OCI-LY1 (cell line): ENCODE data around the gene UROS.

ENCODE experiments used
- H2AFZ ChIP-seq: fragments of 200-600 bp; sonication (generic), shearing (Covaris generic); 2 replicates; pipeline ENCODE4 v1.6.0; 2014; ENCODE audit warnings: antibody characterized with exemption, mild to moderate bottlenecking, low read length
- H3F3A ChIP-seq: fragments of 200-600 bp; sonication (generic), shearing (Covaris generic); 2 replicates; pipeline ENCODE4 v1.6.0; 2014; ENCODE audit warnings: mild to moderate bottlenecking, antibody characterized with exemption, low read length, moderate library complexity; ENCODE audit not compliant: insufficient read depth
- H3K27ac ChIP-seq: fragments of 200-600 bp; sonication (generic); 2 replicates; pipeline ENCODE4 v1.5.1; 2014; ENCODE audit warnings: low read length, mixed run types, mild to moderate bottlenecking, low read depth; ENCODE audit not compliant: poor library complexity, severe bottlenecking
- H3K27me3 ChIP-seq: fragments of 200-600 bp; sonication (generic); 2 replicates; pipeline ENCODE4 v1.6.0; 2014; ENCODE audit warnings: antibody characterized with exemption, mild to moderate bottlenecking, low read length, moderate library complexity; ENCODE audit not compliant: insufficient read depth
- H3K36me3 ChIP-seq: fragments of 200-600 bp; sonication (generic); 2 replicates; pipeline ENCODE4 v1.6.1; 2014; ENCODE audit warnings: mild to moderate bottlenecking, antibody characterized with exemption, low read length, moderate library complexity, mixed read lengths; ENCODE audit not compliant: insufficient read depth
- H3K4me1 ChIP-seq: fragments of 200-600 bp; sonication (generic); 2 replicates; pipeline ENCODE4 v1.5.1; 2014; ENCODE audit warnings: mild to moderate bottlenecking, low read length, moderate library complexity; ENCODE audit not compliant: insufficient read depth, severe bottlenecking
- H3K4me2 ChIP-seq: fragments of 200-600 bp; sonication (generic), shearing (Covaris generic); 2 replicates; pipeline ENCODE4 v1.6.1; 2014; ENCODE audit warnings: low read length
- H3K4me3 ChIP-seq: fragments of 200-600 bp; sonication (generic); 2 replicates; pipeline ENCODE4 v1.5.1; 2014; ENCODE audit warnings: low read length, low read depth, mild to moderate bottlenecking, mixed read lengths; ENCODE audit not compliant: poor library complexity, severe bottlenecking
- H3K79me2 ChIP-seq: fragments of 200-600 bp; shearing (Covaris generic); 2 replicates; pipeline ENCODE4 v1.6.1; 2016; ENCODE audit warnings: mixed run types, low read length, mixed read lengths; ENCODE audit not compliant: insufficient read depth
- H3K9ac ChIP-seq: fragments of 200-600 bp; sonication (generic), shearing (Covaris generic); 2 replicates; pipeline ENCODE4 v1.6.1; 2014; ENCODE audit warnings: mild to moderate bottlenecking, low read length, mixed read lengths
- H3K9me2 ChIP-seq: fragments of 200-600 bp; sonication (generic), shearing (Covaris generic); 2 replicates; pipeline ENCODE4 v1.6.1; 2014; ENCODE audit warnings: low read depth, mild to moderate bottlenecking, low read length, mixed read lengths
- H3K9me3 ChIP-seq: fragments of 200-600 bp; shearing (Covaris generic); 2 replicates; pipeline ENCODE4 v1.6.1; 2014; ENCODE audit warnings: low read length, mixed read lengths
- H4K20me1 ChIP-seq: fragments of 200-600 bp; sonication (generic), shearing (Covaris generic); 2 replicates; pipeline ENCODE4 v1.6.0; 2016; ENCODE audit warnings: mild to moderate bottlenecking, low read length; ENCODE audit not compliant: insufficient read depth
- CTCF ChIP-seq: fragments of 200-600 bp; sonication (generic), shearing (Covaris generic); IDR thresholded peaks from 2 replicates; pipeline ENCODE4 v1.5.1; 2017; ENCODE audit warnings: mild to moderate bottlenecking, antibody characterized with exemption, low read length, moderate library complexity, mixed read lengths
- EZH2 ChIP-seq: fragments of 200-600 bp; sonication (generic), shearing (Covaris generic); IDR thresholded peaks from 2 replicates; pipeline ENCODE4 v1.8.0; 2017; ENCODE audit warnings: borderline replicate concordance, mixed run types, mild to moderate bottlenecking, antibody characterized with exemption, low read length, moderate library complexity, mixed read lengths

The UROS gene

GRCh38 chr10:125795637-125796190, 27.3 kb downstream of the UROS start:
- Histone ChIP-seq H3K27ac (no peak overlapping the region), H3K9ac (no peak overlapping the region), H3F3A (no peaks in the 10 kb centered on the region), H3K9me3 (no peaks in the 10 kb centered on the region), H3K4me1 (no peaks in the 10 kb centered on the region), H3K4me2 (no peak overlapping the region), H3K79me2 (no peaks in the 10 kb centered on the region), H2AFZ (no peak overlapping the region), H3K27me3 (no peaks in the 10 kb centered on the region), H3K4me3 (no peak overlapping the region), H4K20me1 (no peaks in the 10 kb centered on the region), H3K9me2 (no peaks in the 10 kb centered on the region), H3K36me3 (peaks cover 25% of the 10 kb centered on the region)
- TF ChIP-seq EZH2 (no peak), CTCF (no peak)

- no peak overlapping the region for H3K9ac ChIP-seq
- H3K9me2 ChIP-seq = no peaks in the 10 kb centered on the region
- no peaks in the 10 kb centered on the region for H3K4me1 ChIP-seq
- no peak overlapping the region for H3K4me3 ChIP-seq
- no peaks in the 10 kb centered on the region for H3K9me3 ChIP-seq
- H2AFZ ChIP-seq = no peak overlapping the region
- H3K27ac ChIP-seq = no peak overlapping the region
- no peak overlapping the region for H3K4me2 ChIP-seq
- no peaks in the 10 kb centered on the region for H4K20me1 ChIP-seq
- H3K36me3 ChIP-seq = peaks cover 23% of the 10 kb centered on the region; the same call in 1 of the 2 replicates
- H3K27me3 ChIP-seq = no peaks in the 10 kb centered on the region
- TF ChIP-seq EZH2 = no peak
- no peak for TF ChIP-seq CTCF
- no peaks in the 10 kb centered on the region for H3F3A ChIP-seq
- no peaks in the 10 kb centered on the region for H3K79me2 ChIP-seq
Measured at GRCh38 chr10:125795128-125795527, 27.9 kb downstream of the UROS start.

- H3K4me2 ChIP-seq = no peak overlapping the region
- no peaks in the 10 kb centered on the region for H3K9me3 ChIP-seq
- no peaks in the 10 kb centered on the region for H3K27me3 ChIP-seq
- H2AFZ ChIP-seq = no peak overlapping the region
- TF ChIP-seq CTCF (no peak), EZH2 (no peak)
- no peak overlapping the region for H3K4me3 ChIP-seq
- H3F3A ChIP-seq = no peaks in the 10 kb centered on the region
- H3K27ac ChIP-seq = no peak overlapping the region
- no peaks in the 10 kb centered on the region for H3K4me1 ChIP-seq
- no peak overlapping the region for H3K9ac ChIP-seq
- H3K79me2 ChIP-seq = no peaks in the 10 kb centered on the region
- H3K9me2 ChIP-seq = no peaks in the 10 kb centered on the region
- no peaks in the 10 kb centered on the region for H4K20me1 ChIP-seq
- H3K36me3 ChIP-seq = peaks cover 30% of the 10 kb centered on the region; the same call in 1 of the 2 replicates
Measured at GRCh38 chr10:125792342-125793300, 30.4 kb downstream of the UROS start.
